GM19023 (cell line): ENCODE results near the gene ERBB4.

Experiments used
- ATAC-seq: cut with Tn5 transposase; IDR thresholded peaks from one replicate; pipeline ENCODE4 v1.9.1; 2021; ENCODE audit warnings: mild to moderate bottlenecking, moderate library complexity; ENCODE audit not compliant: unreplicated experiment

Gene ERBB4

GRCh38 chr2:211860224-211860623, 678.4 kb downstream of the ERBB4 start:
- no peak for ATAC-seq

- no peak for ATAC-seq
Observed at GRCh38 chr2:211854832-211855231, 683.8 kb downstream of the ERBB4 start.

- ATAC-seq: no peak
Observed at GRCh38 chr2:211846714-211847113, 691.9 kb downstream of the ERBB4 start.

- no peak for ATAC-seq
Observed at GRCh38 chr2:211846036-211846400, 692.6 kb downstream of the ERBB4 start.

GRCh38 chr2:211845338-211846035, 693.1 kb downstream of the ERBB4 start:
- no peak for ATAC-seq

GRCh38 chr2:211837706-211838105, 700.9 kb downstream of the ERBB4 start:
- no peak for ATAC-seq

- no peak for ATAC-seq
Observed at GRCh38 chr2:211837206-211837605, 701.4 kb downstream of the ERBB4 start.

- ATAC-seq: no peak
Observed at GRCh38 chr2:211836409-211836808, 702.2 kb downstream of the ERBB4 start.

- no peak for ATAC-seq
Observed at GRCh38 chr2:211835695-211836094, 702.9 kb downstream of the ERBB4 start.

GRCh38 chr2:211833582-211834279, 704.9 kb downstream of the ERBB4 start:
- ATAC-seq: no peak

- ATAC-seq: no peak
Observed at GRCh38 chr2:211829725-211830124, 708.9 kb downstream of the ERBB4 start.

- no peak for ATAC-seq
Observed at GRCh38 chr2:211823886-211824479, 714.6 kb downstream of the ERBB4 start.

- ATAC-seq: no peak
Observed at GRCh38 chr2:211822686-211823335, 715.8 kb downstream of the ERBB4 start.

GRCh38 chr2:211816754-211817153, 721.8 kb downstream of the ERBB4 start:
- no peak for ATAC-seq

GRCh38 chr2:211812587-211812986, 726.0 kb downstream of the ERBB4 start:
- ATAC-seq: no peak

- no peak for ATAC-seq
Observed at GRCh38 chr2:211802666-211803065, 735.9 kb downstream of the ERBB4 start.

GRCh38 chr2:211800001-211800400, 738.6 kb downstream of the ERBB4 start:
- no peak for ATAC-seq

- ATAC-seq: no peak
Observed at GRCh38 chr2:211798868-211799267, 739.7 kb downstream of the ERBB4 start.

GRCh38 chr2:211793690-211794089, 744.9 kb downstream of the ERBB4 start:
- ATAC-seq: no peak

GRCh38 chr2:211789982-211790381, 748.6 kb downstream of the ERBB4 start:
- ATAC-seq: no peak

GRCh38 chr2:211766689-211767088, 771.9 kb downstream of the ERBB4 start:
- no peak for ATAC-seq

GRCh38 chr2:211762479-211762878, 776.1 kb downstream of the ERBB4 start:
- ATAC-seq: no peak
